Activated T-helper 1 cell treated with anti-CD3 and anti-CD28 coated beads, Interleukin-12 subunit alpha, Interleukin-12 subunit beta, Interleukin-2, Interleukin-4 antibody, amounts not matched to agents 30 ng/mL and 10 ng/mL and 1 ng/mL, durations not matched to agents 14 hours and 24 hours and 36 hours (primary cell): ENCODE results near the gene NEGR1. TPM values are rescaled to one million over a fixed set of nuclear protein-coding genes. Genes with fewer than 3 reads are reported as not detected.

Source experiments
- DNase-seq: peaks from one replicate; pipeline ENCODE4 v3.0.0; 2021; ENCODE audit warnings: low spot score
- H3K27ac Mint-ChIP-seq: one replicate; pipeline ENCODE4 v1.8.0; 2021; ENCODE audit warnings: mild to moderate bottlenecking, mixed read lengths
- H3K27me3 Mint-ChIP-seq: one replicate; pipeline ENCODE4 v1.8.0; 2022; ENCODE audit warnings: mild to moderate bottlenecking, moderate library complexity, mixed read lengths; ENCODE audit not compliant: insufficient read depth
- H3K36me3 Mint-ChIP-seq: one replicate; pipeline ENCODE4 v1.8.0; 2021; ENCODE audit warnings: low read depth, mixed read lengths
- H3K4me1 Mint-ChIP-seq: one replicate; pipeline ENCODE4 v1.8.0; 2021; ENCODE audit warnings: low read depth, mixed read lengths
- H3K4me3 Mint-ChIP-seq: one replicate; pipeline ENCODE4 v1.8.0; 2021; ENCODE audit warnings: mild to moderate bottlenecking, moderate library complexity, mixed read lengths
- H3K9me3 Mint-ChIP-seq: one replicate; pipeline ENCODE4 v1.8.0; 2021; ENCODE audit warnings: mixed read lengths
- intact Hi-C: fragments of 100-400 bp; cut with micrococcal nuclease; formaldehyde crosslinking; loops from one replicate; pipeline ENCODE4 v1.15.1; 2024
- total RNA-seq: library from RNA; stranded (reverse); gene quantifications from 2 replicates; pipeline ENCODE4 v1.2.3, GENCODE V29; 2022

The NEGR1 gene
- total RNA-seq, 1 donor from 2014 or later = not detected

GRCh38 chr1:72003092-72003491, 279.2 kb downstream of the NEGR1 start:
- Mint-ChIP-seq H3K4me1 (no peaks in the 10 kb centered on the region), H3K4me3 (no peak overlapping the region), H3K9me3 (no peaks in the 10 kb centered on the region), H3K36me3 (no peaks in the 10 kb centered on the region), H3K27me3 (no peaks in the 10 kb centered on the region), H3K27ac (no peak overlapping the region)
- no peak for DNase-seq
- intact Hi-C loops = no loop called here

DNA sequence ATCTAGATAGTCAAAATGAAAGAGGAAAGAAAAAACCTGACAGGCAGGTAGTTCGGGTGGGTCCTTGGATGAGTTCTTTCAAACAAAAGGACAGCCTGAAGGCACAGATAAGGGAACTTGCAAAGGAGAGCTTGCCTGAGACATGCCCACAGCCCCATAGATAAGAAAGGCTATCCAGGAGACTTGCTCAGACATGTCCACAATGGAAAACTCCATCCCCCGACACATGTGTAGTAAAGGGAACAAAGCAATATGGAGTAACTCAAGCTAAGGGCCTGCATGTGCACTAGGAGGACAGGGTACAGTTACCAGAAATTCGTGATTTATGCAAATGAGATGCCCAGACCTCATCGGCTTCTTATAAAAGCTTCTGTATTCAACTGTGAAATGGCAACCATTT, 281.5 kb downstream of the NEGR1 start:
- H3K36me3 Mint-ChIP-seq = no peaks in the 10 kb centered on the region
- no peaks in the 10 kb centered on the region for H3K4me1 Mint-ChIP-seq

GRCh38 chr1:71994646-71995045, 287.7 kb downstream of the NEGR1 start:
- no peak overlapping the region for H3K4me3 Mint-ChIP-seq
- no peaks in the 10 kb centered on the region for H3K4me1 Mint-ChIP-seq
- no peaks in the 10 kb centered on the region for H3K9me3 Mint-ChIP-seq
- intact Hi-C loops = no loop called here
- no peaks in the 10 kb centered on the region for H3K36me3 Mint-ChIP-seq
- no peaks in the 10 kb centered on the region for H3K27me3 Mint-ChIP-seq
- no peak for DNase-seq
- no peak overlapping the region for H3K27ac Mint-ChIP-seq

More for the DNA sequence above, 281.5 kb downstream of the NEGR1 start:
- Mint-ChIP-seq H3K27ac (no peak overlapping the region), H3K9me3 (no peaks in the 10 kb centered on the region), H3K4me3 (no peak overlapping the region), H3K27me3 (no peaks in the 10 kb centered on the region)
- intact Hi-C loops = no loop called here
- no peak for DNase-seq

DNA sequence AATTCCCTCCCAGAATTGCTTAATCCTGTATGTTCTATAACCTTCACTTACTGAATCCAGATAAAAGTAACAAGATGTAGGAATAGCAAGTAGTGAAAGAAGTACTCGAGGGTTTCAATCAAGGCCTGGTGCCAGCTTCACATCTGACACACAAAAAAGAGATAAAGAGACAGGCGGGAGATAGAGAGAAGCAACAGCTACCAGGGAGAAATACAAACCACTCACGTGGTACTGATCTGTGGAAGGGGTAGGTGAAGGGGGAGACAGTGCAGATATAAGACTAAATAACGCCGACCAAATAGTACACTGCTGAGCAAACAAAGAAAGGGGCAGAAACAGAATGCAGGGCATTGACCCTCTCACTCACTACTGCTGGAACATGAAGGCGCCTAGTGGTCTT, 295.2 kb downstream of the NEGR1 start:
- Mint-ChIP-seq H3K27ac (no peak overlapping the region), H3K4me3 (no peak overlapping the region), H3K27me3 (no peaks in the 10 kb centered on the region), H3K36me3 (no peaks in the 10 kb centered on the region), H3K4me1 (no peaks in the 10 kb centered on the region), H3K9me3 (no peaks in the 10 kb centered on the region)
- DNase-seq = no peak
- intact Hi-C loops = no loop called here

DNA sequence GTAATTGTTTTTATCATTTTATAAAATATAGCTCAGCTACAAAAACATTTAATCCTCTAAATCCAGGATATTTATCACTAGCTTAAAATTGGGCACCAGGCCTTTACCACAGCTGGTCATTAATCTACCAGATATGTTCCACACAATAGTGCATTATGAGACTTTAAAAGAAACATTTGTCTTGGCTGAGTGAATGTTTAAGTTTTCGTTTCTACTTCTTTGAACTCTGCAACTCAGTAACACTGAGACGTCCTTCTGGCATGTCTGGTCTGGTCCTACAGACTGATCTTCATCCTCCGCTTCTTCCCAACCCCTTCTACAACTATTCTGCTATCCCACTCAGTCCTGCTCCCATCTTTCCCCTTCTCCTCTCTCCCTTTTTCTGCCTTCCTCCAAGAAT, 296.2 kb downstream of the NEGR1 start:
- Mint-ChIP-seq H3K27ac (no peak overlapping the region), H3K4me1 (no peaks in the 10 kb centered on the region), H3K4me3 (no peak overlapping the region), H3K9me3 (no peaks in the 10 kb centered on the region), H3K27me3 (no peaks in the 10 kb centered on the region), H3K36me3 (no peaks in the 10 kb centered on the region)
- intact Hi-C loops = no loop called here
- DNase-seq = no peak

DNA sequence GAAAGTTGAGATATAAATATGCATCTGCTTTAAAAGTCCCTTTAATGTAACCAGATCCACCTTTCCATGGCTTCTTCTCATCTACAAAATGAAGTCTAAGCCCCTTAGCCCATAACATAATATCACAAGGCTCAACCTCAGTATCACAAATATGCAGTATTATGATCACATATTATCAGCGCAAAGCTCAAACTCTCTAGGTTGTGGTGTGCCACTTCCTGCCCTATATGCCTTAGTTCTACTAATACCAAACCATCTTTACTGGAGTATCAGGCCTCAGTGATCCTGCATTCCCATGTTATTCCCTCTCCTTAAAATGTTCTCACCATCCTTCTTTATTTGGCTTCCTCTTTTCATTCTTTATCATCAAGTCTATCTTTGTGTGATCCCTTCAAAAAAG, 301.8 kb downstream of the NEGR1 start:
- no peaks in the 10 kb centered on the region for H3K36me3 Mint-ChIP-seq
- no peak overlapping the region for H3K27ac Mint-ChIP-seq
- intact Hi-C loops = no loop called here
- DNase-seq = no peak
- H3K9me3 Mint-ChIP-seq = no peaks in the 10 kb centered on the region
- H3K4me3 Mint-ChIP-seq = no peak overlapping the region
- H3K27me3 Mint-ChIP-seq = no peaks in the 10 kb centered on the region
- no peaks in the 10 kb centered on the region for H3K4me1 Mint-ChIP-seq

GRCh38 chr1:71979882-71980281, 302.5 kb downstream of the NEGR1 start:
- H3K27me3 Mint-ChIP-seq = no peaks in the 10 kb centered on the region
- H3K4me3 Mint-ChIP-seq = no peak overlapping the region
- intact Hi-C loops = no loop called here
- no peak for DNase-seq
- H3K27ac Mint-ChIP-seq = no peak overlapping the region
- no peaks in the 10 kb centered on the region for H3K9me3 Mint-ChIP-seq
- H3K4me1 Mint-ChIP-seq = no peaks in the 10 kb centered on the region
- no peaks in the 10 kb centered on the region for H3K36me3 Mint-ChIP-seq

DNA sequence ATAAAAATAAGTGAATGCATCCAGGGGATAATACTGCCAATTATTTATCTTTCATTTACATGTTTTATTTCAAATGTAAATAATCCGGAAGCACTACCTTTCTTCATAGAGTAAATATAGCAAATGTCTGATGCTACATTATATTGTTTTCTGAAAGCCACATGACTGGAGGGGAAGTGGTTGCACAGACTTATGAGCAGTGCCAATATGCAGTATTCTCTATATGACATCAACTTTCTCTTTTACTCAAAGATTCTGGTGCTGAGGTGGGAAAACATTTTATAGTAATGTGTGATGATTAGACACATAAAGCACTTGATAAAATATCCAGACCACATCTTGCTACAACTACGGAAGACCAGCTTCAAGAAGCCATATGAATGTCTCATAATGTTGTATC, 314.7 kb downstream of the NEGR1 start:
- intact Hi-C loops = no loop called here
- H3K4me3 Mint-ChIP-seq = no peak overlapping the region
- no peak for DNase-seq
- H3K27me3 Mint-ChIP-seq = no peaks in the 10 kb centered on the region
- no peaks in the 10 kb centered on the region for H3K36me3 Mint-ChIP-seq
- H3K9me3 Mint-ChIP-seq = no peaks in the 10 kb centered on the region
- H3K4me1 Mint-ChIP-seq = no peaks in the 10 kb centered on the region
- H3K27ac Mint-ChIP-seq = no peak overlapping the region

DNA sequence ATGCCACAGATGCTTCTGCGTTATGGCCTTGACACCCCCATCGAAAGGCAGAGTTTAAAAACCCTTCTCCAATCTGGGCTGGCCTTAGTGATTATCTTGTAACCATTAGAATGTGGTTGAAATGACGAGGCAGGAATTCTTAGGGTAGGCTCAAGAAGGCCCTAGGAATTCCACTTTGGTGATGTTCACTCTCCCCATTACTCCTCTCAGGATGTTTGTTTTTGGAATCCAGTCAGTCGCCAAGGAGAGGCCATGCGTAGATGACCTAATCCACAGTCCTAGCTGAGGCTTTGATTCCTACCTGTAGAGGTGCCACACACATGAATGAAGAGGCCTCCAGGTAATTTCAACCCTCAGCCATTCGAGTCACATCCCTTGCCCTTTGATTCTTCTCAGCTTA, 318.2 kb downstream of the NEGR1 start:
- no peak overlapping the region for H3K27ac Mint-ChIP-seq
- intact Hi-C loops = no loop called here
- H3K4me3 Mint-ChIP-seq = no peak overlapping the region
- no peaks in the 10 kb centered on the region for H3K9me3 Mint-ChIP-seq
- H3K36me3 Mint-ChIP-seq = no peaks in the 10 kb centered on the region
- no peaks in the 10 kb centered on the region for H3K4me1 Mint-ChIP-seq
- H3K27me3 Mint-ChIP-seq = no peaks in the 10 kb centered on the region
- DNase-seq = no peak

DNA sequence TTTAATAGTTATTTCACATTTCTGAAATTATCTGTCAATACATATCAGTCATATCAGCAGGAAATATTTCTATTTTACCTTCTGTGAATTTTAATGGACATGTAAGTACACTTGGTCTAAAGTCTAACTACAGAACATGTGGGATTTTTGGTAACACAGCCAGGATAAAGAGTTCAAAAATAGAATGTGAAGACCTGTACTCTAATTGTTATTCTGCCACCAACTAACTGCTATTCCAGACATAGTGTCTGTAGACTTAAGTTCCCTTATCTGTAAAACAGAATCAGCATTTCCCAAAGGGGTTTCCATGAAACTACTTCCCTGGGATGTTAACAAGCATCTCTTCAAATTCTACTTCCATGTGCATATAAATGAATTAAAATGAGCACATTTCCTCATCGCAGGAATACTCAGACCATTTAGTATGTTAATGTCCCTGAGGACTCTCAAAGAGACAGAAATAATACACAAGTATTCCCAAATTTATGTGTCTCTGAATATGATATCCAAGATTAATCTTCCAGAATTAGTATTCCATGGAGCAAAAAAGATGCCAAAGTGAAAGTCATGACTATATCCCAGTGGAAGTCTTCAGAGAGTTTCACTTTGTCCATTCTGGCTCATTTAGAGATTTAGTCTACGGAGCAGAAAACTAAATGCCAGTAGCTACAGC, 325.6 kb downstream of the NEGR1 start:
- DNase-seq = no peak
- intact Hi-C loops = no loop called here
- Mint-ChIP-seq H3K36me3 (no peaks in the 10 kb centered on the region), H3K4me3 (no peak overlapping the region), H3K4me1 (no peaks in the 10 kb centered on the region), H3K27ac (no peak overlapping the region), H3K27me3 (no peaks in the 10 kb centered on the region), H3K9me3 (no peaks in the 10 kb centered on the region)

- no peak for DNase-seq
- Mint-ChIP-seq H3K27me3 (no peaks in the 10 kb centered on the region), H3K27ac (no peak overlapping the region), H3K4me1 (no peaks in the 10 kb centered on the region), H3K9me3 (no peaks in the 10 kb centered on the region), H3K4me3 (no peak overlapping the region), H3K36me3 (no peaks in the 10 kb centered on the region)
- intact Hi-C loops = no loop called here
Measured at GRCh38 chr1:71950579-71950978, 331.8 kb downstream of the NEGR1 start.

DNA sequence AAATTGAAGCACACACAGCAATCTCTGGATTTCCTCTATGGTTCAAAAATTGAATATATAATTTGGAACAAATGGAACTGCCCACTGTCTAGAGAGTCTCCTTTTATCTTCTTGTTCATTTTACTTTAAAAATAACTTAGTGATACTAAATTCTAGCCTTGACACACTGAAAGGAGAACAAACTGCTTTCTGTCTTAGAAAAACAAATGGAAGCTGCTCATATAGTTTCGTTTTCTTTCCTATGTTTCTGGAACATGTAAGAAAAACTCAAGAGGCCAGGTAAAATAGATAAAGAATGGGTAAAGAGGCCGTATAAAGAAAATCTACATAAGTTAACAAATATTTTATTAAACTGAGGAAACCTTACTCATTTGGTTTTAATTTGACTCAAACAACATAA, 332.7 kb downstream of the NEGR1 start:
- intact Hi-C loops = no loop called here
- no peak overlapping the region for H3K27ac Mint-ChIP-seq

GRCh38 chr1:71948561-71948960, 333.8 kb downstream of the NEGR1 start:
- Mint-ChIP-seq H3K36me3 (no peaks in the 10 kb centered on the region), H3K4me1 (no peaks in the 10 kb centered on the region), H3K27ac (no peak overlapping the region), H3K27me3 (no peaks in the 10 kb centered on the region), H3K4me3 (no peak overlapping the region), H3K9me3 (no peaks in the 10 kb centered on the region)
- intact Hi-C loops = no loop called here
- no peak for DNase-seq

More for the DNA sequence above, 332.7 kb downstream of the NEGR1 start:
- no peaks in the 10 kb centered on the region for H3K27me3 Mint-ChIP-seq
- H3K4me3 Mint-ChIP-seq = no peak overlapping the region
- no peaks in the 10 kb centered on the region for H3K36me3 Mint-ChIP-seq
- no peaks in the 10 kb centered on the region for H3K9me3 Mint-ChIP-seq
- no peaks in the 10 kb centered on the region for H3K4me1 Mint-ChIP-seq
- DNase-seq = no peak

- H3K36me3 Mint-ChIP-seq = no peaks in the 10 kb centered on the region
- H3K4me1 Mint-ChIP-seq = no peaks in the 10 kb centered on the region
- H3K27me3 Mint-ChIP-seq = no peaks in the 10 kb centered on the region
- H3K9me3 Mint-ChIP-seq = no peaks in the 10 kb centered on the region
- intact Hi-C loops = no loop called here
- no peak for DNase-seq
- no peak overlapping the region for H3K4me3 Mint-ChIP-seq
- no peak overlapping the region for H3K27ac Mint-ChIP-seq
Measured at GRCh38 chr1:71944006-71944405, 338.3 kb downstream of the NEGR1 start.
